A673 (cell line): Measurements from ENCODE around the gene KRT37. TPM values are rescaled to one million over a fixed set of nuclear protein-coding genes. Genes with fewer than 3 reads are reported as not detected.
"Not testable (repeated sequence)": the region's sequence is repeated elsewhere in the genome, so short reads cannot be mapped to it uniquely, and the experiment has no call there.

Experiments
- BruUV-seq: library from RNA; stranded (reverse); fragments of 400-500 nt; replicated peaks from 2 replicates; lab custom pipeline; 2021; lab: Mats Ljungman, UMichigan
- CTCF ChIA-PET: fragments of 300-600 bp; sonication (Branson Sonifier 250); formaldehyde crosslinking; loops from one replicate; lab custom pipeline; 2022; ENCODE audit warnings: antibody characterized with exemption; lab: Charles Lee
- POLR2A ChIA-PET: fragments of 300-600 bp; sonication (Branson Sonifier 250); formaldehyde crosslinking; loops from one replicate; lab custom pipeline; 2022; ENCODE audit warnings: antibody characterized with exemption; ENCODE audit not compliant: low non-redundant PET; lab: Charles Lee
- DNase-seq: peaks from one replicate; pipeline ENCODE4 v3.0.0-alpha.2; 2015; ENCODE audit warnings: low spot score
- H3K27ac ChIP-seq: fragments of 200-600 bp; sonication (generic); 2 replicates; pipeline ENCODE4 v1.5.1; 2016; ENCODE audit warnings: mixed run types, low read depth, mild to moderate bottlenecking, mixed read lengths, antibody characterized with exemption, low read length; ENCODE audit not compliant: poor library complexity, severe bottlenecking
- H3K27me3 ChIP-seq: fragments of 200-600 bp; sonication (generic); replicated peaks from 2 replicates; pipeline ENCODE4 v1.6.1; 2017; ENCODE audit warnings: mixed run types, low read depth, mild to moderate bottlenecking, mixed read lengths, antibody characterized with exemption, low read length; ENCODE audit not compliant: insufficient read depth, poor library complexity
- H3K36me3 ChIP-seq: fragments of 200-600 bp; sonication (generic); 2 replicates; pipeline ENCODE4 v1.6.1; 2016; ENCODE audit warnings: mixed run types, mild to moderate bottlenecking, mixed read lengths, antibody characterized with exemption, low read length; ENCODE audit not compliant: insufficient read depth, poor library complexity, severe bottlenecking
- H3K4me1 ChIP-seq: fragments of 200-600 bp; sonication (generic); 2 replicates; pipeline ENCODE4 v1.6.1; 2017; ENCODE audit warnings: mixed run types, mild to moderate bottlenecking, mixed read lengths, antibody characterized with exemption, low read length; ENCODE audit not compliant: insufficient read depth, poor library complexity, severe bottlenecking
- H3K4me3 ChIP-seq: fragments of 200-600 bp; sonication (generic); 2 replicates; pipeline ENCODE4 v1.5.1; 2016; ENCODE audit warnings: low read depth, mixed run types, mild to moderate bottlenecking, mixed read lengths, low read length; ENCODE audit not compliant: poor library complexity, severe bottlenecking
- H3K9me3 ChIP-seq: fragments of 200-600 bp; sonication (generic); 2 replicates; pipeline ENCODE4 v1.6.1; 2016; ENCODE audit warnings: mixed run types, low read depth, mild to moderate bottlenecking, mixed read lengths, antibody characterized with exemption, low read length; ENCODE audit not compliant: poor library complexity, severe bottlenecking
- EZH2 ChIP-seq: fragments of 200-600 bp; sonication (generic); IDR thresholded peaks from 2 replicates; pipeline ENCODE4 v1.6.1; 2017; ENCODE audit warnings: borderline replicate concordance, low read depth, mild to moderate bottlenecking, mixed read lengths, antibody characterized with exemption, low read length; ENCODE audit not compliant: poor library complexity, severe bottlenecking
- intact Hi-C: fragments of 100-400 bp; cut with micrococcal nuclease; formaldehyde crosslinking; loops from one replicate; pipeline ENCODE4 v1.10.0; 2022; ENCODE audit not compliant: unreplicated experiment
- total RNA-seq: library from RNA; stranded (reverse); gene quantifications from 2 replicates; pipeline ENCODE4 v1.2.3, GENCODE V29; 2021
- TF ChIP-seq, protein P1 (sequence below): fragments of 300-800, 200-600 bp; sonication (generic); conservative IDR thresholded peaks from 2 replicates; pipeline ENCODE4 v1.5.1; 2017; ENCODE audit warnings: low read depth, mild to moderate bottlenecking, antibody characterized with exemption, low read length, moderate library complexity, mixed read lengths

KRT37 gene
- total RNA-seq, 1 experiment from 2014 or later: not detected

DNA sequence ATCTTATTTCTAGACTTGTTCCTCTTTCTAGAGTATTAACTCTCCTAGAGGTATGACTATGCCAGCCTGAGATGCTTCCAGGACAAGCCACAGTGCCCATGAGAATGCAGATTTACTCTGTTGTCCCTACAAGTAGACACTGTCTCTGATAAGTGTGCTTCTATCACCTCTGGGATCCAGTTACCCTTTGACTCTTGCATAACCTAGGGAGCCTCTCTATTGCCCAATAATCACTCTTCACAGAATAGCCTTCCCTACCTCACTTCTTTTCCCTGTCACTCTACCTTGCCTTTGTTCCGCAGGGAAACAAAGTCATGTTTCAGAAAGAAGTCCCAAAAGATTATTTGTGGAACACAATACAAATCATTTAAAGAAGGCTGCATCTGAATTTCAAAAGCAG is 40.7 kb downstream of the KRT37 start:
- ChIA-PET POLR2A (no interaction called here), CTCF (no interaction called here)
- Histone ChIP-seq H3K27me3 (no peaks in the 10 kb centered on the region), H3K27ac (no peak overlapping the region), H3K9me3 (peaks cover 2% of the 10 kb centered on the region), H3K36me3 (no peaks in the 10 kb centered on the region), H3K4me3 (no peak overlapping the region), H3K4me1 (no peaks in the 10 kb centered on the region)
- intact Hi-C loops: no loop called here
- no peak for DNase-seq
- TF ChIP-seq, protein P1, sequence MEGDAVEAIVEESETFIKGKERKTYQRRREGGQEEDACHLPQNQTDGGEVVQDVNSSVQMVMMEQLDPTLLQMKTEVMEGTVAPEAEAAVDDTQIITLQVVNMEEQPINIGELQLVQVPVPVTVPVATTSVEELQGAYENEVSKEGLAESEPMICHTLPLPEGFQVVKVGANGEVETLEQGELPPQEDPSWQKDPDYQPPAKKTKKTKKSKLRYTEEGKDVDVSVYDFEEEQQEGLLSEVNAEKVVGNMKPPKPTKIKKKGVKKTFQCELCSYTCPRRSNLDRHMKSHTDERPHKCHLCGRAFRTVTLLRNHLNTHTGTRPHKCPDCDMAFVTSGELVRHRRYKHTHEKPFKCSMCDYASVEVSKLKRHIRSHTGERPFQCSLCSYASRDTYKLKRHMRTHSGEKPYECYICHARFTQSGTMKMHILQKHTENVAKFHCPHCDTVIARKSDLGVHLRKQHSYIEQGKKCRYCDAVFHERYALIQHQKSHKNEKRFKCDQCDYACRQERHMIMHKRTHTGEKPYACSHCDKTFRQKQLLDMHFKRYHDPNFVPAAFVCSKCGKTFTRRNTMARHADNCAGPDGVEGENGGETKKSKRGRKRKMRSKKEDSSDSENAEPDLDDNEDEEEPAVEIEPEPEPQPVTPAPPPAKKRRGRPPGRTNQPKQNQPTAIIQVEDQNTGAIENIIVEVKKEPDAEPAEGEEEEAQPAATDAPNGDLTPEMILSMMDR: no peak
- no peak for TF ChIP-seq EZH2
- no TSS peak for BruUV-seq

DNA sequence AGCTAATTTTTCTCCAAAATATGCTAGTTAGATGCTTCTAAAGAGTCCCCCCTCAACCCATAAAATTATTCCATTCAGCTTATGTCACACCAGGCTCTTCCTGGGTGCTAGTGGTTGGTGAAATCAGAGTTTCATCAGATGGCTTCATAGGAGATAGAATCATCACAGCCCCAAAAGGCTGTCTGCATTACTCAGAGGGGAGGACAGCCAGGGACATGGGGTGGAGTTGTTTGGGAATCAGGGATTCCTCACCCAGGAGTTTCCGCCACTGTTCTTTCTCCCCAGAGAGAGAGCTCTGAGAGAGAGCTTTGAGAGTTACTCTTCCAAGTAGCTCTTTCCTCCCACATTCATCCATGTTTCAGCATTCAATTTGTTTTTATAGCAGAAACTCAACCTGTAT is 42.0 kb downstream of the KRT37 start:
- Histone ChIP-seq H3K27me3 (no peaks in the 10 kb centered on the region), H3K4me1 (peaks cover 4% of the 10 kb centered on the region), H3K27ac (no peak overlapping the region), H3K36me3 (no peaks in the 10 kb centered on the region), H3K9me3 (peaks cover 2% of the 10 kb centered on the region), H3K4me3 (no peak overlapping the region)
- TF ChIP-seq, protein P1: no peak
- no peak for TF ChIP-seq EZH2
- intact Hi-C loops: no loop called here
- CTCF ChIA-PET: no interaction called here
- POLR2A ChIA-PET: no interaction called here
- DNase-seq: no peak
- no TSS peak for BruUV-seq

DNA sequence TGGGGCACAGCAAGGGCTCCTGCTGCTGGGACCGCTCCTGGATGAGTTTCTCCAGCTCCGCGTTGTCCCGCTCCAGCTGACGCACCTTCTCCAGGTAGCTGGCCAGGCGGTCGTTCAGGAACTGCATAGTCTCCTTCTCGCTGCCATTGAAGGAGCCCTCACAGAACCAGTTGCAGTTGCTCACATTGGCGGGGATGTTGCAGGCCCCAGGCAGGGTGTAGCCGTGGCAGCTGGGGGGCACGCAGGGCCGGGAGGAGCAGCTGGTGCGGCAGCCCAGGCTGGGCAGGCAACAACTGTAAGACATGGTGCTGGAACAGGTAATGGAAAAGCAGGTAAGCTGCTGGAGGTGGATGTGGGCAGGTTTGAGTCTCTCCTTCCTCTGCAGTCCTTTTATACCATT is 42.4 kb downstream of the KRT37 start, which contains the start of gene KRT34:
Gene KRT34, minus strand, starts transcription at position 364 of the 400 bp plus-strand sequence. Its CDS starts 60 bp downstream, at position 304.
- DNase-seq, H3K36me3 ChIP-seq, intact Hi-C loops, H3K27me3 ChIP-seq, BruUV-seq, POLR2A ChIA-PET, CTCF ChIA-PET, H3K9me3 ChIP-seq, H3K4me3 ChIP-seq, H3K4me1 ChIP-seq, H3K27ac ChIP-seq: not testable (repeated sequence)

DNA sequence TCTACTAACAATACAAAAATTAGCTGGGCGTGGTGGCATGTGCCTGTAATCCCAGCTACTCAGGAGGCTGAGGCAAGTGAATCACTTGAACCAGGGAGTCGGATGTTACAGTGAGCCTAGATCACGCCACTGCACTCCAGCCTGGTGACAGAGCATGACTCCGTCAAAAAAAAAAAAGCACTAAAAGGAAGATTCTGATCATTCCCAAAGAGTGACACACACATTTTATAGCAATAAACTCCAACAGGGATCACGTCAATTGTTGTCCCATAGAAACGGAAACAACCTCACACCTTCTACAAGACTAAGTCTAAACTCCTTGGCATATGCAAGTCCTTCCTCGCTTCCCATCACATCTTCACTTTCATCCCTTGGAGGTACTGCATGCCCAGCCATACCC is 44.3 kb downstream of the KRT37 start:
- intact Hi-C loops, H3K4me3 ChIP-seq, H3K27me3 ChIP-seq, BruUV-seq, H3K4me1 ChIP-seq, DNase-seq, POLR2A ChIA-PET, H3K27ac ChIP-seq, H3K36me3 ChIP-seq, CTCF ChIA-PET, H3K9me3 ChIP-seq: not testable (repeated sequence)
